Stimulated activated CD8-positive, alpha-beta memory T cell treated with anti-CD3 and anti-CD28 coated beads, Interleukin-15, amount 100 ng/mL, for 4 hours (primary cell): ENCODE results near the gene REM2.
A peak's percentile ranks its signal among the peaks of the same experiment; 100 is the strongest.

ENCODE experiments used
- DNase-seq, 2 donors: peaks; one replicate each; pipeline ENCODE4 v3.0.0-alpha.2; 2020; ENCODE audit warnings: low read depth in 2 of 2

REM2 gene

GRCh38 chr14:22872833-22873520 lies 10.0 kb upstream of the REM2 start:
- DNase-seq: no peak

- DNase-seq: no peak
Observed at GRCh38 chr14:22875003-22875747, 7.8 kb upstream of the REM2 start.

GRCh38 chr14:22875748-22876319 lies 7.2 kb upstream of the REM2 start:
- no peak for DNase-seq

GRCh38 chr14:22877000-22877501 lies 6.0 kb upstream of the REM2 start:
- DNase-seq: no peak

- no peak for DNase-seq
Observed at GRCh38 chr14:22878271-22879246, 4.5 kb upstream of the REM2 start.

- no peak for DNase-seq
Observed at GRCh38 chr14:22882064-22882463, 958 bp upstream of the REM2 start.

GRCh38 chr14:22882529-22883172 lies 371 bp upstream of the REM2 start:
- peak in 1 of 2 donors; percentile 16 for DNase-seq

- no peak for DNase-seq
Observed at GRCh38 chr14:22884076-22884737, 1.2 kb downstream of the REM2 start.

GRCh38 chr14:22884738-22885523 lies 1.9 kb downstream of the REM2 start:
- no peak for DNase-seq

- DNase-seq: no peak
Observed at GRCh38 chr14:22885975-22886374, 3.0 kb downstream of the REM2 start.

GRCh38 chr14:22886500-22887259 lies 3.7 kb downstream of the REM2 start:
- peak; percentile 38 to 62 for DNase-seq

GRCh38 chr14:22887260-22887989 lies 4.4 kb downstream of the REM2 start:
- no peak for DNase-seq

GRCh38 chr14:22887990-22888378 lies 5.0 kb downstream of the REM2 start:
- DNase-seq: peak; percentile 32 to 52

- no peak for DNase-seq
Observed at GRCh38 chr14:22888662-22889061, 5.6 kb downstream of the REM2 start.

- no peak for DNase-seq
Observed at GRCh38 chr14:22890416-22890815, 7.4 kb downstream of the REM2 start.

- DNase-seq: no peak
Observed at GRCh38 chr14:22892488-22892887, 9.5 kb downstream of the REM2 start.

- no peak for DNase-seq
Observed at GRCh38 chr14:22893706-22894105, 10.7 kb downstream of the REM2 start.

- no peak for DNase-seq
Observed at GRCh38 chr14:22895402-22895801, 12.4 kb downstream of the REM2 start.
